HepG2 (cell line): ENCODE measurements around the gene CRISPLD2.

ENCODE experiments used
- AHDC1 ChIP-seq: sonication (generic); formaldehyde crosslinking; IDR thresholded peaks from 2 replicates; pipeline ENCODE4 v1.5.1; 2020; ENCODE audit warnings: mild to moderate bottlenecking, missing genetic modification reagents, borderline replicate concordance
- ELF4 ChIP-seq: sonication (generic); formaldehyde crosslinking; IDR thresholded peaks from 2 replicates; pipeline ENCODE4 v1.5.0; 2020; ENCODE audit warnings: missing genetic modification reagents, mild to moderate bottlenecking, moderate library complexity, borderline replicate concordance
- EZH2 ChIP-seq: conservative IDR thresholded peaks from 2 replicates; pipeline ENCODE4 v1.6.1; 2012; ENCODE audit warnings: mild to moderate bottlenecking, low read depth, low read length, moderate library complexity
- FOXK2 ChIP-seq: fragments of 450-650 bp; IDR thresholded peaks from 2 replicates; pipeline ENCODE4 v1.6.1; 2016
- KDM2A ChIP-seq: sonication (generic); formaldehyde crosslinking; IDR thresholded peaks from 2 replicates; pipeline ENCODE4 v1.4.0; 2020; ENCODE audit warnings: low read depth, missing genetic modification reagents, borderline replicate concordance
- NAIF1 ChIP-seq: sonication (generic); formaldehyde crosslinking; IDR thresholded peaks from 2 replicates; pipeline ENCODE4 v1.5.0; 2020; ENCODE audit warnings: mild to moderate bottlenecking, missing genetic modification reagents, borderline replicate concordance
- RAD51 ChIP-seq: fragments of 450-650 bp; IDR thresholded peaks from 2 replicates; pipeline ENCODE4 v1.6.1; 2016; ENCODE audit warnings: borderline replicate concordance
- SMARCC2 ChIP-seq: fragments of 450-650 bp; IDR thresholded peaks from 2 replicates; pipeline ENCODE4 v1.6.1; 2017; ENCODE audit warnings: antibody characterized with exemption, mild to moderate bottlenecking
- TEF ChIP-seq: sonication (generic); formaldehyde crosslinking; IDR thresholded peaks from 2 replicates; pipeline ENCODE4 v1.5.0; 2020; ENCODE audit warnings: missing genetic modification reagents
- TOE1 ChIP-seq: sonication (generic); formaldehyde crosslinking; IDR thresholded peaks from 2 replicates; pipeline ENCODE4 v1.4.0; 2020; ENCODE audit warnings: mild to moderate bottlenecking, missing genetic modification reagents
- YY1 ChIP-seq: IDR thresholded peaks from 2 replicates; pipeline ENCODE4 v1.6.1; 2011; ENCODE audit warnings: low read length, low read depth, moderate library complexity, mild to moderate bottlenecking; ENCODE audit not compliant: insufficient read depth, insufficient replicate concordance
- ZNF414 ChIP-seq: sonication (generic); formaldehyde crosslinking; IDR thresholded peaks from 2 replicates; pipeline ENCODE4 v1.5.0; 2020; ENCODE audit warnings: missing genetic modification reagents
- TF ChIP-seq, protein P1 (sequence below): sonication (generic); formaldehyde crosslinking; IDR thresholded peaks from 2 replicates; pipeline ENCODE4 v1.5.0; 2020; ENCODE audit warnings: mild to moderate bottlenecking, missing genetic modification reagents, moderate library complexity

GRCh38 chr16:84957792-84958191 is 138.0 kb downstream of the CRISPLD2 start:
- TF ChIP-seq, protein P1, sequence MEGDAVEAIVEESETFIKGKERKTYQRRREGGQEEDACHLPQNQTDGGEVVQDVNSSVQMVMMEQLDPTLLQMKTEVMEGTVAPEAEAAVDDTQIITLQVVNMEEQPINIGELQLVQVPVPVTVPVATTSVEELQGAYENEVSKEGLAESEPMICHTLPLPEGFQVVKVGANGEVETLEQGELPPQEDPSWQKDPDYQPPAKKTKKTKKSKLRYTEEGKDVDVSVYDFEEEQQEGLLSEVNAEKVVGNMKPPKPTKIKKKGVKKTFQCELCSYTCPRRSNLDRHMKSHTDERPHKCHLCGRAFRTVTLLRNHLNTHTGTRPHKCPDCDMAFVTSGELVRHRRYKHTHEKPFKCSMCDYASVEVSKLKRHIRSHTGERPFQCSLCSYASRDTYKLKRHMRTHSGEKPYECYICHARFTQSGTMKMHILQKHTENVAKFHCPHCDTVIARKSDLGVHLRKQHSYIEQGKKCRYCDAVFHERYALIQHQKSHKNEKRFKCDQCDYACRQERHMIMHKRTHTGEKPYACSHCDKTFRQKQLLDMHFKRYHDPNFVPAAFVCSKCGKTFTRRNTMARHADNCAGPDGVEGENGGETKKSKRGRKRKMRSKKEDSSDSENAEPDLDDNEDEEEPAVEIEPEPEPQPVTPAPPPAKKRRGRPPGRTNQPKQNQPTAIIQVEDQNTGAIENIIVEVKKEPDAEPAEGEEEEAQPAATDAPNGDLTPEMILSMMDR, result no peak
- TF ChIP-seq SMARCC2, result no peak
- TF ChIP-seq FOXK2, result no peak
- TF ChIP-seq TOE1 (CRISPR knock-in tag), result no peak
- no peak for TF ChIP-seq RAD51
- TF ChIP-seq EZH2, result no peak
- TF ChIP-seq YY1, result no peak
- TF ChIP-seq ELF4 (CRISPR knock-in tag), result no peak
- no peak for TF ChIP-seq NAIF1 (CRISPR knock-in tag)
- no peak for TF ChIP-seq TEF (CRISPR knock-in tag)
- no peak for TF ChIP-seq AHDC1
- no peak for TF ChIP-seq ZNF414
- no peak for TF ChIP-seq KDM2A (CRISPR knock-in tag)
